GM18861 (cell line): ENCODE results near the gene VCPKMT.

Source experiments
- ATAC-seq: cut with Tn5 transposase; IDR thresholded peaks from one replicate; pipeline ENCODE4 v1.9.1; 2021; ENCODE audit not compliant: unreplicated experiment

VCPKMT gene

DNA sequence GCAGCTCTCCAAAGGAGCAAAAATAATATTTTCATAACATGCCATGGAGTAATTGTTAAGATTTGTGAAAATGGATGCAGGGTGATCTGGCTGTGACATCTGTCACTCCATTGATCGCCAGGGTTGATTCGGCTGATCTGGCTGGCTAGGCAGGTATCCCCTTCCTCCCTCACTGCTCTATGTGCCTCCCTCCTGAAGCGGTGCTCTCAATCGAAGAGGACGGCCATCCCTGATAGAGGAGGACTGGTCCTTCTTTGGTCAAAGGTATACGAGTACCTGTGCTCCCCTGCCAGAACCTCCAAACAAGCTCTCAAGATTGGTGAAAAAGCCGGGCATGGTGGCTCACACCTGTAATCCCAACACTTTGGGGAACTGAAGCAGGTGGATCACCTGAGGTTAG lies 47.9 kb downstream of the VCPKMT start:
- no peak for ATAC-seq

DNA sequence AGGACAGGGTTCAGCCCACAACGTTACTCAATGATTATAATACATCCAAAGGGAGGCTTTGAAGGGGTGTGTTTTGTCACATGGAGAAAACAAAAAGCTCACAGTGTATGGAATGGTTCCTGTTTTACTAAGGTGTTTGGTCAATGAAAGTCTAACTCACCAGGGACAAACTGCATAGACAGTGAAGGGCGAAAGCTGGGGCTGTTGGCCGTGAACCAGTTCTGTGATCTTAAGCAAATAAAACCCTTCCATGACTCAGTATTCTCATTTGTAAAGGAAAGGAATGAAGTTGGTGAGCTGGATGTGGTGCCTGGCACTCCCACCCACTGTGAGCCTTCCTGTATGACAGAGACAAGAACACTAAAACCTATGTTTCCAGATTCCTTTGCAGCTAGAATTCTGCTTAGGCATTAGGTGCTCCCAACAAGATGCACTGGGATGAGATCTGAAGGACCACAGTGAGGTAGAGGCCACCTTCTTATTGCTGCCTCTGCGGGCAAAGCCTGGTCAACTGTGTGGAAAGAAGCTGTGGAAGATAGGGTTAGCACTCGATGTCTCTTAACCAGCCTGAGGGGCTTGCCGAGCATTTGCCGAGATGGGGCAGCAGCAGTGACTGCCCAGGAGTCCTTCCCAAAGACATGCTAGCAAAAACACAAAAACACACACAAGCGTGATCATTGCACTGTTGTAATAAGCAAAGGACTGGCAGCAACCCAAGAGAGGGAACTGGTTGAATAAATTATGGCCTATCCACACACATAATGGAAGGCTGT lies 48.5 kb downstream of the VCPKMT start:
- ATAC-seq: no peak

GRCh38 chr14:50065583-50065982 lies 50.8 kb downstream of the VCPKMT start:
- no peak for ATAC-seq

DNA sequence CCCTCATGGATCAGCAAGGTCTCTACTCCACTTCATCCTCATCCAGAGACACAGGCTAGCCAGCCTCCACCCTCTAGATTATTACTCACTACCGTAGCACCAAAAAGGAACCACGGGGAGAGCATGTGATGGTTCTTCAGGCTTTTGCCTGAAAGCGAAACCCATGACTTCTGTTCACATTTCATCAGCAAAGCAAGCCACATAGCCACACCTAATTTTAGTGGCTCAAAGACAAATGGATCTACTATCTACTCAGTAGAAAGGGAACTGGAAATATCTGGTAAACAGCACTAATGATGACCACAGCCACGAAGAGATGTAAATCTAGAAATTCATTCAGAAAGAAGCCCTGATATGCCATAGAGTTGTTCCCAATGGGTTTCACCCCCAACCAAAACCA lies 51.4 kb downstream of the VCPKMT start:
- peak; percentile 57 for ATAC-seq

DNA sequence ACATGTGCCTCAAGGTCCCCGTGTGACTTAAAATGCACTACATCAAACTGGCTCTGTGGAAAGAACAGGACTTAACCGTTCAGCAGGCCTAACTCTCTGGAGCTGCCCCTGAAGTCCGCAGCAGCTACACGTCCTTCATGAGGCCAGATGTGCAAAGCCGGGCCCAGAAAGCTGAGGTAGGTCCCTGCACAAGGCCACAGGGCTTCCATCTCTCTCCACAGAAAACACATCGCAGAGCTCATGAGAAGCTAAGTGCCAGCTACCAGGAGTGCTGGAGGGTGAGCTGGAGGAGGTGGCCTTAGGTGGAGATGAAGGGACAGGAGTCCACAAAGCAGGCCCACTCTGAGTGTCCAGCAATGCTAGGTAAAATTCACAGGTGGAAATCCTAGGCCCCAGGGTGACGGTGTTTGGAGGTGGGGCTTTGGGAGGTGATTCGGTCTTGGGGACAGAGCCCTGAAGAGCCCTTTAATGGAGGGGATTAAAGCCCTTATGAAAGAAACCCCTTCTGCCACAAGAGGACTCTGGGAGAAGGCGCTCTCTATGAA lies 52.4 kb downstream of the VCPKMT start:
- no peak for ATAC-seq

DNA sequence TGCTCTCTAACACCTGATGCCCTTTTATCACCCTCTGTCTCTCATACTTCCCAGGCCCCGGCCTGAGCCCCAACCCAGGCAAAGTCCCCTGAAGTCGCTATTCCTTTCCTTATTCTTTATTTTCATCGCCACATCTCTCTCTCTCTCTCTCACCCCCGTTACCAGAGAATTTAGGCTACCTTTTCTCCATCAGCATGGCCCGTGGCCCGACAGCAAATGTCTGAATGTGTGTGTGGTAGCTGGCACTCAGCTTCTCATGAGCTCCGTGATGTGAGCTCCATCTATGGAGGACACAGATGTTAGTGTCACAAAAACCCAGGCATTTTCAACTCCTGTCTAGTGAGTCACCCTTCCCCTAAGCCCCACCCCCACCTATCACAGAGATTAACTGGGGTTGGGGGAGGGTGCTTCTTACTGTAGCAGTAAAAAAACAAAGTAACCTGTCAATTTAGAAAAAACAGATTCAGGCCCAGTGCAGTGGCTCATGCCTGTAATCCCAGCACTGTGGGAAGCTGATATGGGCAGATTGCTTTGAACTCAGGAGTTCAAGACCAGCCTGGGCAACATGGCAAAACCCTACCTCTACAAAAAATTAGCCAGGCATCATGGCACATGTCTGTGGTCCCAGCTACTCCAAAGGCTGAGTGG lies 53.8 kb downstream of the VCPKMT start:
- ATAC-seq: peak; percentile 19

- ATAC-seq: peak; percentile 38
Measured at GRCh38 chr14:50061664-50062437, 54.5 kb downstream of the VCPKMT start.

DNA sequence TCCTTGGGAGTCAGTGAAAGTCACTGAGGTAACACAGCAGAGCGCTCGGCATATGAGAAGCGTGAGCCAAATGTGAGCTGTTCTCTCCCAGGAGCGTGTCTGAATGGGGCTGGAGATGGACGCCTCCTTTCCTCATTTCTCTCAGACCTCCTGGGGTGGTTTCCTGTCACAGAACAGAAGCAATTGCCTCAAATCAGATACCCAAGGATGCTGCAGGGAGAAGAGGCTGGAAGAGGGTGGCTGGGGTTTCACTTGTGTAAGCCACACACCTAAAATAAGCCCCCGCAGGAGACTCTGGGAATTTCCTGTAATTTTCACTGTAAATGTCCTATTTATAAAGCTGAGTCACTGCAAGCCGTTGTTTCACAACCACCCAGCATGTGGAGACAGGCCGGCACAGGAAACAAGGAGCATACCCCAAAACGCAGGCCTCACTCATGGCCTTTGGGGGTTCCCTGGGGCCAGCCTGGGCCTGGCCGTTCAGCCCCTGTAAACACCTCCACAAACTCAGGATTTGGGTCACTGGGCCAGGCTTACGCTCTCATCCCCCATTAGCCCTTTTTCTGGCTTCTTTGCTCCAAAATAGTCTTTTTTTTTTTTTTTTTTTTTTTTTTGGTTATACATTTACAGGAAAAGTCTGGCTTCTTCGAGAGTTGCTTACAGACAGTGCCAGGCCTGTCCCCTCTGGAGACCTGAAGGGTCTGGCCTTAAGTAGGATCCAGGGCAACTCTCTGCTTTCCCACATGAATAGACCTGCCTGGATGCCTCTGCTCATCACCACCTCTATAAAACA lies 55.3 kb downstream of the VCPKMT start:
- ATAC-seq: peak; percentile 20

- no peak for ATAC-seq
Measured at GRCh38 chr14:50059763-50060616, 56.4 kb downstream of the VCPKMT start.
